EH (cell line): ENCODE data around the gene SBNO2.
"Not testable (repeated sequence)": the region's sequence is repeated elsewhere in the genome, so short reads cannot be mapped to it uniquely, and the experiment has no call there.

Source experiments
- DNase-seq: peaks from one replicate; pipeline ENCODE4 v3.0.0-alpha.2; 2015; ENCODE audit warnings: low read depth

The SBNO2 gene

GRCh38 chr19:1134431-1134830 lies 39.6 kb downstream of the SBNO2 start:
- DNase-seq: peak; percentile 41

DNA sequence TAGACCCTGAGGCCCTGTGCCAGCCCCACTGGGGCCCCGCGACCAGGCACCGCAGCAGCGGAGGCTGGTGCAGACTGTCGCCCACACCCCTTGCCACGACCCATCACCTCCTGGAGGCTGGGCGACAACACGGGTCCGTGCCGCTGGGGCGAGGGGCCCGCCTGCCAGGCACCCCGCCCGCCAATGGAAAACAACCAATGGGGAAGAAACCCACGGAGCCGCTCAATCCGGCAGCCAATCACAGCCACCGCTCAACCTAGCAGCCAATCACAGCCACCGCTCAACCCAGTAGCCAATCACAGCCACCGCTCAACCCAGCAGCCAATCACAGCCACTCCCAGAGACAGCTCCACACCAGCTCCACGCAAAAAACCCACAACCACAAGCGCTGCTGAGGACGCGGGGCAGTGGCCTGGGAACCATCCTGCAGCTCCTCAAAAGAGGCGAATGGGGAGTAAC lies 40.6 kb downstream of the SBNO2 start:
- peak; percentile 23 for DNase-seq

GRCh38 chr19:1132552-1133383 lies 41.3 kb downstream of the SBNO2 start:
- DNase-seq: peak; percentile 20

DNA sequence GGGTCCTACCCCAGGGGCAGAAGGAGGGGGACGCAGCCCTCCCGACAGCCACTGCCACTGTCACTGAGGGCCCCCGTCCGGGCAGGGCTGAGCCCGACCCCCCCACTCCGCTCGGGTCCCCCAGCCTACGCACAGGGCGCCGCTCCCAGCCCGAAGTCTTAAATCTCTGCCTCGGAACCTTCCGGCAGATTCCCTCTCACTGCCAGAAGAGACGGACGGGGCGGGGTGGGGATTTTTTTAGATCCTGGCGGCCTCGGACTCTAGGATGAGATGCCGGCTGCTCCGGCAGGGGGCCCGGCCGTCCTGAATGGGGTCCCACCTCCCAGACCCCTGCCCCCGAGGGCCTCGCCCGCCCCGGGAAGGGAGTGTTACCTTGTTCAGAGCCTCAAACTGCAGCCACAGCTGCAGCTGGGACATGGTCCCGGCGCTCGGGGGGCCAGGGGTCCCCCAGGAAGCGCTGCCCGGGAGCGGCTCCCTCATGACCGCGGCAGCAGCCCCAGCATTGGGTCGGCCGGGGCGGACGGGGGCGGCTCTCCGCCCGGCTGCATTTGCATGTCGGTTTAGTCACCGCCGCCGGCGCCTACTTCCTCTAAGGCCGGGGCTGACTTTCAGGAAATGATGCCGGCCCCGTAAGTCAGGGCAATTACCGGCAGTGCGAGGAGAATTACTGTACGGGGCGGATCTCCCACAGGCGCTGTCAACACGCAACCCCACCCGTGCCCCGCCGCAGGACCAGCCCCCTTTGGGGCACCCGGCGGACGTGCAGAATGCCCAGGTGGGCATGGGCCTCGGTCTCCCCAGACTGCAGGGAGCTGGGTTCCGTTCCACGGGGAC lies 42.1 kb downstream of the SBNO2 start:
- DNase-seq: peak; percentile 94

GRCh38 chr19:1130771-1131717 lies 43.0 kb downstream of the SBNO2 start:
- DNase-seq: peak; percentile 39

DNA sequence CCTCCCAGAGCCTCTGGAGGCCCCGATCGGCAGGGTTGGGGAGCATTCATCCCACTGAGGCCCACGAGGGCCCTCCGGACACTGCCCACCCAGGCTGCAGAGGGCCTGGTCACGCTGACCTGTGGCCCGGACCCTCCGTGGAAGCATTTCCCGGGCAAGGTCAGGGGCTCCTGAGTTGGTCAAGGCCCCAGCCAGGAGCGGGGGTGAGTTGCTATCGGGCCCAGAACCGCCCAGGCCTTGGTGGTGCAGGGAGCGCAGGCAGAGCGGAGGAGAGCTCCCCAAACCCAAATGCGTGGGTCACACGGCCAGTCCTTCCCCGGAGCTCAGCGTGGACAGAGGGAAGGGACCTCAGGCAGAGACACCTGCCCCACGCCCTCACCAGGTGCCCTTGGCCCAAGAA lies 44.5 kb downstream of the SBNO2 start:
- DNase-seq: no peak

DNA sequence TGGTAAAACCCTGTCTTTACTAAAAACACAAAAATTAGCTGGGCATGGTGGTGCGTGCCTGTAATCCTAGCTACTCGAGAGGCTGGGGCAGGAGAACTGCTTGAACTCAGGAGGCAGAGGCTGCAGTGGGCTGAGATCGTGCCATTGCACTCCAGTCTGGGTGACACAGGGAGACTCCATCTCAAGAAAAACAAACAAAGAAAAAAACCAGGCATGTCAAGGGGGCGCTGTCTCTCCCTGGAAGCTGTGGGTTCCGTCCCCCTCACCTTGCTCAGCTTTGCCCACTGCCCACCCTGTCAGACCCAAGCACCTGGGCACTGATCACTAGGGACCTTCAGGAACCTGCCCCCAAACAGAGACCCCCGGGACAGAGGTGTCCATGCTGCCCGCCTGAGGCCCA lies 45.0 kb downstream of the SBNO2 start:
- DNase-seq: not testable (repeated sequence)

DNA sequence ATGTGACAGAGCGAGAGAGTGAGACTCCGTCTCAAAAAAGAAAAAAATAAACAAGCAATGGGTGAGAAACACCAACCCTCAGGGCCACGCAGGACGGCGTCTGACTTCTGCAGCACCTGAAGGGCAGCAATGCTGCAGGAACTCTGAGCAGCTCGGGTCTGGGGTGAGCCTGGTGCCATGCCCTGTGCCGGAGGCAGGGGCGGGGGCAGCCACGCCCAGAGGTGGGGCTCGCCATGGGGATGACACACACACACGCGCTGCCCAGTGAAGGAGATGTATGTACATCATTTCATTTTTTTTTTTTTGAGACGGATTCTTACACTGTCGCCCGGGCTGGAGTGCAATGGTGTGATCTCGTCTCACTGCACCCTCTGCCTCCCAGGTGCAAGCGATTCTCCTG lies 46.0 kb downstream of the SBNO2 start:
- DNase-seq: no peak

GRCh38 chr19:1126984-1127760 lies 46.9 kb downstream of the SBNO2 start:
- DNase-seq: no peak

GRCh38 chr19:1125601-1126467 lies 48.2 kb downstream of the SBNO2 start:
- peak; percentile 23 for DNase-seq

DNA sequence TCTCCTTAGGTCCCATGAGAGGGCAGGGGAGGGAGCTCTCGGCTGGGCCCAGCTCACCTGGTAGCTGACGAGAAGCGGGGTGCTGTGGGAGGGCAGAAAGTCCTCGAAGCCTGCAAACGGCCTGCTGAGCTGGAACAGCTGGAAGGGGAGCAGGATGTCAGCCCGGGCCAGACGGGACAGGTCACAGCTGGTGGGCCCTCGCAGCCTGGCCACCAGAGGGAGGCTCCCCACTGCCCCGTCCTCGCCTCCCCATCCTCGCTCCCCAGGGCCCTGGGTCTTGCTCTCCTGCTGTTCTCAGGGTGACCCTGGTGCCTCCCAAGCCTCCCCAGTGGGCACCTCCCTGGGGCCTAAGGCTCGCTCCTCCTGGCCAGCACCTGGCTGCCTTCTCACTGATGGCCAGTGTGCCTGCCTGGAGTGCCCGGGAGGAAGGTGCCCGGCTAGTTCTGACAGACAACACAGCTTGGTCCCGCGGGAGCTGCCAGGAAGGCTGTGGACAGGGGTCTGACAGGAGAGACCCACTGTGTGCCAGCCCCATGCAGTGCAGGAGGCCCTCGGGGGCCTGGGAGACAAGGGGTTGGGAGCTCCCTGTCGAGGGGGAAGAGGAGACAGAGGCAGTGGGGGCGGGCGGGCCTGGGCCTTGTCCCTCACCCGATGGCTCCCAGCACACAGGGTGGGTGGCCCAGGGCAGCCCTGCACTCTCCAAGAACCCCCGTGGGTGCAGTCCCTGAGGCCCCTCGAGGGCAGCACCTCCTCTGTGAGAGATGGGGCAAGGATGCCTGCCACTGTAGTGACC lies 50.0 kb downstream of the SBNO2 start:
- DNase-seq: no peak

DNA sequence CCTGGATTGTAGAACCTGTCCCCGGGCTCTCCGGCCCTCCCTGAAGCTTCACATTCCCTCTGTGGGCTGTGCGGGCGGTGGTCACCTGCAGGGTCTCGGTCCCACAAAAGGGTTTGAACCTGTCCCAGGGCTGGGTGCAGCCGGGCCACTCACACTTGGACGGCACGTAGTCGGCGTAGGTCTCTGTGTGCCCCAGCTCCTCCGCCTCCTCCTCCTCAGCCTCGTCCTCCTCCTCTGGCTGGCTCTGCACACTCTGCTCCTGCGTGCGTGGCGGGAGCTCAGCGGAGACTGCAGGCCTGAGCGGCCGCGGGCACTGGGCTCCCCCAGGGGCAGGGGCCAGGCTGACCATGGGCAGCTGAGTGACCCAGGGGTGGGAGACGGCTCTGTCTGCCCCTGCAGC lies 50.7 kb downstream of the SBNO2 start:
- DNase-seq: no peak

DNA sequence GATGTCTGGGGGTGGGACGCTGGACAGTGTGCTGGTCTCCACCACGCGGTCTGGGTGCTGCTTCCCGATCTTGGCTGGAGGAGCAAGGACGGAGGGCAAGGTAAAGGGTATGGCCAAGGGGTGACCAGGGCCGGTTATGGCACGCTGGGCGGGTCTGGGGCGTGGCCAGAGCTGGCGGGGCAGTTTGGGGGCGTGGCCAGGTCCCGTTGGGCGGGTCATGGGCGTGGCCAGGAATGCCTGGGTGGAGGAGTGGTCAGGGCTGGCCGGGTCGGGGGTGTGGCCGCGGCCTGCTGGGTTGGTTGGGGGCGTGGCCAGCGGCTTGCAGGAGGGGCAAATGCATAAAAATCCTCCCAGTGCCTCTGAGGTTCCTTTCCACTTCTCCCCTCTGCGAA lies 51.1 kb downstream of the SBNO2 start:
- peak; percentile 83 for DNase-seq

GRCh38 chr19:1122021-1122971 lies 51.8 kb downstream of the SBNO2 start:
- DNase-seq: no peak

DNA sequence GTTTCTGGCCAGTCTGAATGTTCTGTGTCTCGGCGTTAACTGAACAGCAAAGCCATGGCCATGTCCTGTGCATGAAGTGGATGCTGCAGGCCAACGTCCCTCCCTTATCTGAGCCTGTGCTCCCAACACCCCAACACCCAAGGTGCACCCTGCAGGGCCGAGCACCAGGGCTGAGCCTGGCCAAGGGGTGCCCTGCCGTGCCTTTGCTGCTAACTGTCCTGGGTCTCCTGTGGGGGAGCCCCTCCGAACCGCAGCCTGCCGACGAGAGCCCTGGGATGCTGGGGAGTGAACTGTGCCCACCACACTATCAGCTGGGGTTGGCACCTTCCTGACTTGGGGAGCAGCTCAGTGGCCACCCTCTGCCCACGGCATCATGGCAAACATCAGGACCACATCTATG lies 52.7 kb downstream of the SBNO2 start:
- DNase-seq: no peak

DNA sequence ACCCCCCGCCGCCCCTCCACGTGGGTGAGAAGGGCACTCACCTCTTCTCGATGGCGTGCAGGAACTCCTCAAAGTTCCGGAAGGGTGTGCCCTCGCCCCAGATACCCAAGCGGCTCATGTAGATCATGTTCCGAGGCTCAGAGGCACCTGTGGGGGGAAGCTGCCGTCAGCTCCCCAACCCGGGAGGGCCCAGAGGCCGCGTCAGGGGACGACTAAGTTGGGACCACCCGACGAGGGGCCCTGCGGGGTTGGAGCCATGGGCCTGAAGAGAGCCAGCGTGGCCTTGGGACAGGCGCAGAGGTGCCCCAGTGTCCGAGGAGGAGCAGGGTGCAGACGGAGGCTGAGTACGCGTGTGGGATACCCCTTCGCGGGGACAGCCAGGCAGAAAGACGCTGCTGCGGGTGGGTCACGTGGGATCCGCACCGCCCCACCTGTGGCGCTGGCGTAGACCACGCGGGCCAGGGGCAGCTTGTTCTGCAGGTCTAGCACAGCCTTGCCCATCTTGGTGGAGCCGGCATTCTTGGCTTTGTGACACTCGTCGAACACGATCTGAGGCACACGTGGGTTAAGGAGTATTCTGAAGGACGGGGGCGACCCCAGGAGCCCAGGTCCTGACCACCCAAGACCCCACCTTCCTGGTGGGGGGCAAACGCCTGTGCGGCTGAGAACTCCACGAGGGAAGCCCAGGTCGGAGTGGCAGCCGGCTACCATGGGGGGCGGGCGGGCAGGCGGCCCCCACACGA lies 54.4 kb downstream of the SBNO2 start:
- no peak for DNase-seq

GRCh38 chr19:1118999-1119398 lies 55.1 kb downstream of the SBNO2 start:
- no peak for DNase-seq
